ENCODE results near the gene TACR1. TPM values are rescaled to one million over a fixed set of nuclear protein-coding genes. Genes with fewer than 3 reads are reported as not detected.

The TACR1 gene
- total RNA-seq, 1 experiment from 2014 or later, result not detected

GRCh38 chr2:75025216-75025615 is 174.1 kb downstream of the TACR1 start:
- TF ChIP-seq EZH2 (IDR thresholded peaks at IDR 0.05; ENCODE audit: low read depth), result no peak
- no peak for TF ChIP-seq CTCF (conservative IDR thresholded peaks at IDR 0.05)
- CTCF ChIA-PET, result no interaction called here
- no peak overlapping the region for H3K4me3 ChIP-seq

GRCh38 chr2:75023666-75024455 is 175.5 kb downstream of the TACR1 start:
- BruUV-seq (replicated peaks), result no TSS peak
- H3K27ac ChIP-seq, result no peak overlapping the region
- H4K20me1 ChIP-seq (ENCODE audit: insufficient read depth), result no peaks in the 10 kb centered on the region
- no peak overlapping the region for H3K4me3 ChIP-seq
- ChIA-PET CTCF (no interaction called here), POLR2A (ENCODE audit: unreplicated experiment) (interaction anchor here (0.6 kb wide), 1 partner anchor 45 kb away, joined by 3 read pairs; no protein-coding TSS in a partner anchor)
- intact Hi-C loops (cut with micrococcal nuclease; ENCODE audit: unreplicated experiment), result no loop called here
- H3K27me3 ChIP-seq (ENCODE audit: insufficient read depth, low read depth), result no peaks in the 10 kb centered on the region
- no peak for DNase-seq
- no peaks in the 10 kb centered on the region for H3K9me2 ChIP-seq (ENCODE audit: insufficient read depth)
- TF ChIP-seq CTCF (conservative IDR thresholded peaks at IDR 0.05) (no peak), EZH2 (IDR thresholded peaks at IDR 0.05; ENCODE audit: low read depth) (no peak)
- H3K36me3 ChIP-seq (ENCODE audit: low read depth), result no peaks in the 10 kb centered on the region
- no peaks in the 10 kb centered on the region for H3K9me3 ChIP-seq (ENCODE audit: insufficient read depth, low read depth)
- H3K79me2 ChIP-seq (ENCODE audit: low read depth), result no peaks in the 10 kb centered on the region
- no peaks in the 10 kb centered on the region for H3F3A ChIP-seq (ENCODE audit: insufficient read depth, low read depth)
- H3K4me2 ChIP-seq, result no peak overlapping the region
- no peak overlapping the region for H2AFZ ChIP-seq
- H3K4me1 ChIP-seq (replicated peaks; ENCODE audit: insufficient read depth), result no peaks in the 10 kb centered on the region

More at GRCh38 chr2:75025216-75025615, 174.1 kb downstream of the TACR1 start:
- no peak overlapping the region for H3K27ac ChIP-seq
- no peaks in the 10 kb centered on the region for H3K27me3 ChIP-seq (ENCODE audit: insufficient read depth, low read depth)
- no peaks in the 10 kb centered on the region for H4K20me1 ChIP-seq (ENCODE audit: insufficient read depth)
- H3F3A ChIP-seq (ENCODE audit: insufficient read depth, low read depth), result no peaks in the 10 kb centered on the region
- H3K4me2 ChIP-seq, result no peak overlapping the region
- POLR2A ChIA-PET (ENCODE audit: unreplicated experiment), result no interaction called here
- H3K36me3 ChIP-seq (ENCODE audit: low read depth), result no peaks in the 10 kb centered on the region
- intact Hi-C loops (cut with micrococcal nuclease; ENCODE audit: unreplicated experiment), result no loop called here
- no peaks in the 10 kb centered on the region for H3K79me2 ChIP-seq (ENCODE audit: low read depth)
- H3K9me2 ChIP-seq (ENCODE audit: insufficient read depth), result no peaks in the 10 kb centered on the region
- no peak overlapping the region for H2AFZ ChIP-seq
- H3K9me3 ChIP-seq (ENCODE audit: insufficient read depth, low read depth), result no peaks in the 10 kb centered on the region
- H3K4me1 ChIP-seq (replicated peaks; ENCODE audit: insufficient read depth), result no peaks in the 10 kb centered on the region
- no TSS peak for BruUV-seq (replicated peaks)
- DNase-seq, result no peak

GRCh38 chr2:75022516-75022915 is 176.8 kb downstream of the TACR1 start:
- Histone ChIP-seq H3K4me1 (replicated peaks; ENCODE audit: insufficient read depth) (no peaks in the 10 kb centered on the region), H3K4me2 (no peak overlapping the region), H2AFZ (no peak overlapping the region), H3K9me3 (ENCODE audit: insufficient read depth, low read depth) (no peaks in the 10 kb centered on the region), H4K20me1 (ENCODE audit: insufficient read depth) (no peaks in the 10 kb centered on the region), H3F3A (ENCODE audit: insufficient read depth, low read depth) (no peaks in the 10 kb centered on the region), H3K27me3 (ENCODE audit: insufficient read depth, low read depth) (no peaks in the 10 kb centered on the region), H3K79me2 (ENCODE audit: low read depth) (no peaks in the 10 kb centered on the region), H3K36me3 (ENCODE audit: low read depth) (no peaks in the 10 kb centered on the region), H3K4me3 (no peak overlapping the region), H3K27ac (no peak overlapping the region), H3K9me2 (ENCODE audit: insufficient read depth) (no peaks in the 10 kb centered on the region)
- ChIA-PET CTCF (no interaction called here), POLR2A (ENCODE audit: unreplicated experiment) (no interaction called here)
- intact Hi-C loops (cut with micrococcal nuclease; ENCODE audit: unreplicated experiment), result no loop called here
- no TSS peak for BruUV-seq (replicated peaks)
- no peak for TF ChIP-seq CTCF (conservative IDR thresholded peaks at IDR 0.05)
- no peak for TF ChIP-seq EZH2 (IDR thresholded peaks at IDR 0.05; ENCODE audit: low read depth)
- DNase-seq, result no peak
